Lower leg skin (tissue), 3 donors: ENCODE data around the gene TEF.

Experiments used
- CTCF ChIP-seq, 3 donors: fragments of 450-650 bp; IDR thresholded peaks; one replicate each; pipeline ENCODE4 v1.5.1; 2016; ENCODE audit warnings: antibody characterized with exemption in 3 of 3, mild to moderate bottlenecking in 3 of 3, moderate library complexity in 2 of 3
- POLR2A ChIP-seq, 2 donors: fragments of 450-650 bp; IDR thresholded peaks; one replicate each; pipeline ENCODE4 v1.6.1; 2016 to 2017; ENCODE audit warnings: antibody characterized with exemption in 2 of 2, mild to moderate bottlenecking in 1 of 2, moderate library complexity in 1 of 2

- TF ChIP-seq POLR2A (IDR thresholded peaks at IDR 0.05) (no peak), CTCF (IDR thresholded peaks at IDR 0.05) (no peak)
These were observed 26.9 kb downstream of the TEF start for GRCh38 chr22:41408665-41409064.
